C4-2B (cell line): ENCODE results near the gene SARM1.
"Not testable (repeated sequence)": the region's sequence is repeated elsewhere in the genome, so short reads cannot be mapped to it uniquely, and the experiment has no call there.

Source experiments
- H3K27ac ChIP-seq: fragments of 450-650 bp; 2 replicates; pipeline ENCODE4 v1.5.1; 2017
- CTCF ChIP-seq: fragments of 450-650 bp; conservative IDR thresholded peaks from 2 replicates; pipeline ENCODE4 v1.5.1; 2017; ENCODE audit warnings: mild to moderate bottlenecking
- ZFX ChIP-seq: fragments of 450-650 bp; IDR thresholded peaks from 2 replicates; pipeline ENCODE4 v1.6.1; 2017

Gene SARM1

GRCh38 chr17:28421787-28422305, 50.4 kb downstream of the SARM1 start:
- no peak overlapping the region for H3K27ac ChIP-seq
- no peak for TF ChIP-seq CTCF
- TF ChIP-seq ZFX: no peak

- TF ChIP-seq ZFX (no peak), CTCF (no peak)
- H3K27ac ChIP-seq: no peak overlapping the region
Measured at GRCh38 chr17:28425206-28425605, 53.7 kb downstream of the SARM1 start.

- no peak overlapping the region for H3K27ac ChIP-seq
- TF ChIP-seq ZFX: no peak
- TF ChIP-seq CTCF: peak; percentile 53
Measured at GRCh38 chr17:28426081-28426519, 54.6 kb downstream of the SARM1 start.

GRCh38 chr17:28427371-28427770, 55.9 kb downstream of the SARM1 start:
- no peak overlapping the region for H3K27ac ChIP-seq
- no peak for TF ChIP-seq ZFX
- TF ChIP-seq CTCF: no peak

GRCh38 chr17:28427982-28428381, 56.5 kb downstream of the SARM1 start:
- not testable (repeated sequence) for H3K27ac ChIP-seq

- no peak overlapping the region for H3K27ac ChIP-seq
- TF ChIP-seq CTCF (no peak), ZFX (no peak)
Measured at GRCh38 chr17:28433721-28434120, 62.2 kb downstream of the SARM1 start.

GRCh38 chr17:28434326-28434725, 62.8 kb downstream of the SARM1 start:
- not testable (repeated sequence) for H3K27ac ChIP-seq

GRCh38 chr17:28443901-28444638, 72.6 kb downstream of the SARM1 start:
- H3K27ac ChIP-seq: no peak overlapping the region
- no peak for TF ChIP-seq CTCF
- TF ChIP-seq ZFX: no peak
